Hematopoietic multipotent progenitor cell treated with erythropoietin and hydrocortisone succinate and interleukin-3 and kit ligand, for 6 days (in vitro differentiated cells): ENCODE results near the gene IFFO2.
"Not testable (repeated sequence)": the region's sequence is repeated elsewhere in the genome, so short reads cannot be mapped to it uniquely, and the experiment has no call there.

ENCODE experiments used
- DNase-seq: peaks from one replicate; pipeline ENCODE4 v3.0.0-alpha.2; 2015

Gene IFFO2

DNA sequence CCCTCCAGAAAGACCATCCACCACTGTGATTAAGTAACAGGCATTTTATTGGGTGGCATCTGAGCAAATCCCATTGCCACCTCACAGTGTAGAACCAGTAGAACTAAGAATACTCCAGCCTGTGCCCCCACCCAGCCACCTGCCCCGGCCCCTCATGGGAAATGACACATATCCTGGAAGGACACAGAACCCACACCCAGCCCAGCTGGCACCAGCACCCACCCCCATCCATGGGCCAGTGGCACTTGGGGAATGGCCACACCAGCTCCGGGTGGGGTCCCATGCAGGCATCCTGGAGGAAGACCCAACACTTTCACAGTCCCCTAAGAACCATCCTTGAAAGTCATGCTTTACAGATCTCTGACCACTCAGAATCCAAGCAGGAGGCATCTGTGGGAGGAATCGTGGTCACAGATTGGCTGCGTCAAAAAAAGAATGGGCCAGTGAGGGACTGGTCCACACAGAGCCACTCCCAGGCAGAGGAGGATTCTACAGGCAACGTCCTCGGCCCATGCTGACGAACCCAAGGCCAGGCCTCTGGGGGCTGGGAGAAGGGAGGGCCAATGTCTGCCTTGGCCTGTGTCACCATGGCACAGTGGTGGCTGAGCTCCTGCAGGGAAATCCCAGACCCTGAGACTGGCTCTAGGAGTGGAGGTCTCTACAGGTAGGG lies 84.9 kb downstream of the IFFO2 start:
- DNase-seq = no peak

DNA sequence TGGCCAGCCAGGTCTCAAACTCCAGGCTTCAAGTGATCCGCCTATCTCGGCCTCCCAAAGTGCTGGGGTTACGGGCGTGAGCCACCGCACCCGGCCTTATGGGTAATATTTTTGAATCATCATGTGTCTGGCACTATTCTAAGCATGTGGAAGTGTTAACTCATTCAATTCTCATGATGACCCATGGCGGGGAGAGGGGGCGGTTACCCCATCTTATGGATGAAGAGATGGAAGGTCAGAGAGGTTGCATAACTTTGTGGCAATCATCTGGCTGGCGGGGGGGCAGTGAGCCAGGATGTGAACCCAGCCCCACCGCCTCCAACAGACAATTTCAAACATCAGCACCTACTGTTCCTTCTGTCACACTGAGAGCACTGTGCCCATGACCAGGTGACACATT lies 85.5 kb downstream of the IFFO2 start:
- no peak for DNase-seq

DNA sequence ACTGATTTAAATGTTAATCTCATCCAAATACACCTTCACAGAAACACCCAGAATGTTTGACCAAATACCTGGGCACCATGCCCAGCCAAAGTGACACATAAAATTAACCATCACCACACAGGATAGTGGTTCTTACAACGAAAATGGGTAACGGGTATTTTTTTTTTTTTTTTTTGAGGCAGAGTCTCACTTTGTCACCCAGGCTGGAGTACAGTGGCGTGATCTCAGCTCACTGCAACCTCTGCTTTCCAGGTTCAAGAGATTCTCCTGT lies 85.9 kb downstream of the IFFO2 start:
- DNase-seq = not testable (repeated sequence)

DNA sequence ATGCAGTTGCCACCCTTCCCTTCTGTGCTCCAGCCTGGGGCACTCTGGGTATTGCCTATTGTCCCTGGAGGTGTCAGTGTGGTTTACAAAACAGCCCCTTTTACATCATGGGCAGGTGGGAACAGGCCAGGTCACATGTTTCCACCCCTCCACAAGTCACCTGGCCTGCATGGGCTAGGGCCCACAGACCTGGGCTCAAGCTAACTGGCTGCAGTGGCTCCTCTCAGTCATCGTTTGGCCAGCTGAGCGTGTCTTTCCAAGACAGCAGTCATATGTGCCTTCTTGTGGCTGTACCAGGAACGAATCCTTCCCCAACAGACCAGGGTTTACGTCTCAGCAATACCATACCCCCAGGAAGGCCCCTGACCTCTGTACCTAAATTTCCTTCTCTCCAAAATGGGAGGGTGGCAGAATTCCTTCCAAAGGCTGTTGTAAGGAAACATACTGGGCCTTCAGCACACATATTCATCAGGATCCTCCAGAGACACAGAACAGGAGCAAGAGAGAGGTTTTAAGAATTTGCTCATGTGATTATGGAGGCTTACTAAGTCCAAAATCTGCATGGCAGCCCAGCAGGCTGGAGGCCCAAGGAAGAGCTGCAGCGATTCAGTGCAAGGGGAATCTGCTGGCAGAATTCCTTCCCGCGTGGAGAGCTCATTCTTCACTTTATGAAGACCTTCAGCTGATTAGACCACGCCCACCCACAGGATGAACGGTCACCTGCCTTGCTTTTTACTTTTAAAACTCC lies 86.5 kb downstream of the IFFO2 start:
- no peak for DNase-seq

DNA sequence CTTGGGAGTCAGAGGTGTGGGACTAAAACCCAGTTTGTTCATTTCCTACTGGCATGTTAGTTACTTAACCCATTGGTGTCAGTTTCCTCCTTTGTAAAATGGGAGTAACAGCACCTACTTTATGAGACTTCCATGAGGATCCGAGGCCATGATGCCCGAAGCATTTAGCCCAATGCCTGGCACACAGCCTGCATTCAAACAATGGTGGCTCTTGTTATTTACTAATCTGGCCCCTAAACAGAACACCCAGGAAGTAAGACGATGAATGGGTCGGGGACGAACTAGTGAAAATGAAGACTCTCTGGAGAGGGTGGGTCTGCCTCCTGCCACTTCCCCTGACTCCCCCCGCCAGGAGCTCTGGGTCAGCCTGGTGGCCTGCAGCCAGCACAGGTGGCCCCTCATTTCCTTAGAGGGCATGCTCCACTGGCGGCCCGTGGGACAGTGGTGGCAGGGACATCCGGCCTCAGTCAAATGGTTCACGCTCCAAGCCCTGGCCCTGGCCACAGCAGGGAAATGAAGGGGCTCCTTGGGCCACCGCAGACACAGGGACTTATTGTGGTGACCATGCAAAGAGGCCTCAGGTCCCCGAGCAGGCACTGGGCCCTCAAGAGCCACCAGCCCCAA lies 87.6 kb downstream of the IFFO2 start:
- no peak for DNase-seq

DNA sequence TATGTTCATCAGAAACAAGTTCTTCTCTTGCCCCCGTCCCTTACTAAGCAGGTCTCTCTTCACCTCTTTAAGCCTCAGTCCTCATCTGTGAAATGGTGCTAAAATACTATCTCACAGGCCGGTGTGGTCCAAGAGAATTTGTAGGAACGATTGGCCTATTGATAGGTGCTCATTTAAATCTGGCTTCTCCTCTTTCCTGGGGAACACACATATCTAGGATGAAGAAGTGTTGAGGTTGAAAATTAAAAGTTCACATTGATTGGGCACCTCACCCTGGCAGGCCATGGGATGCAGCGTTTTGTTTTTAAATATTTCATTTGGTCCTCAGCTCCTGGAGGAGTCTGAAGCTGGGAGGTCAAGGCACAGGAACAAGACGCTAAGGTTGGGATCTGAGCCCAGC lies 88.1 kb downstream of the IFFO2 start:
- no peak for DNase-seq

DNA sequence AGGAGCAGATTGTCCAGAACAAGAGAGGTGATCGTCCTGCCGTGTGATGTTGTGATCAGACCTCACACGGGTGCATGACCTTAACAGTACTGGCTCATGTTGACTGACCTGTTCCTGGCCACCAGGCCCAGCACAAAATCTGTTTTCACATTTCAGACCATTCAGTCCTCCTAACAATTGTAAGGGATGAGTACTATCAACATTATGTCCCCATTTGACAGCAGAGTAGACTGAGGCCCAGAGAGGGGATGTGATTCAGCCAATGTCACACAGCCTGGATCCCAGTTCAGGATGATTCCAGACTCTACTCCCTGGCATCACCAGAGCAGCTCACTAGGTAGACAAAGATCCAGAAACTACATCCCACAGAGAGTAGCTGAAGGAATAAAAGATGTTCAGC lies 89.6 kb downstream of the IFFO2 start:
- no peak for DNase-seq

DNA sequence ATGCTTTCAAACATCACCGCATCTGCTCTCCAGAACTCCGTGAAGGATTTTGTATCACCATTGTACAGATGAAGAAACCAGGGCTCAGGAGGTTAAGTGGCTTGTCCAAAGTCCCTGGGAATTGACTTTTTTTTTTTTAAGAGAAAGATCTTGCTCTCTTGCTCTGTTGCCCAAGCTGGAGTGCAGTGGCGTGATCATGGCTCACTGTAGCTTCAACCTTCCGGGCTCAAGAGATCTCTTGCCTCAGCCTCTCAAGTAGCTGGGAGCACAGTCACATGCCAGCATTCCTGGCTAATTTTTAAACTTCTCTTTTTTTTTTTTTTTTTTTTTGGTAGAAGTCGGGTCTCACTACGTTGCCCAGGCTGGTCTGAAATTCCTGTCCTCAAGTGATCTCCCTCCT lies 90.2 kb downstream of the IFFO2 start:
- no peak for DNase-seq

DNA sequence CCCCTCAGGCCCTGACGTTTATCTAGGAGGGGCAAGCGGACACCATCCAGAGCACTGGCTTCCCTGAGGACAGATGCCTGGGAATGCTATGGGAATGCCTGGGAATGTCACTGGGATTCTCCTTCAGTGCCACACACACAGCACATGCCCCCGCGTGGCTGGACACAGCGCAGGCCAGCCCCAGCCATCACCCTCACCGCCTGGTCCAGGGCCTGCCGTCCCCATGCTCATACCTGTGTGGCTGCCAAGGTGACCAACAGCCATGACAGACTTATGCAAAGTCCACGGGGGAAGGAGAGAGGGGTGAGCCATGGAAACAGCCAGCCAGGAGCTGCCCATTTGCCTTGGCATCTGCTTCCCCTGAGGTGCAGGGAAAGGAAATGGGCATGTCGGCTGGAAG lies 91.3 kb downstream of the IFFO2 start:
- no peak for DNase-seq

DNA sequence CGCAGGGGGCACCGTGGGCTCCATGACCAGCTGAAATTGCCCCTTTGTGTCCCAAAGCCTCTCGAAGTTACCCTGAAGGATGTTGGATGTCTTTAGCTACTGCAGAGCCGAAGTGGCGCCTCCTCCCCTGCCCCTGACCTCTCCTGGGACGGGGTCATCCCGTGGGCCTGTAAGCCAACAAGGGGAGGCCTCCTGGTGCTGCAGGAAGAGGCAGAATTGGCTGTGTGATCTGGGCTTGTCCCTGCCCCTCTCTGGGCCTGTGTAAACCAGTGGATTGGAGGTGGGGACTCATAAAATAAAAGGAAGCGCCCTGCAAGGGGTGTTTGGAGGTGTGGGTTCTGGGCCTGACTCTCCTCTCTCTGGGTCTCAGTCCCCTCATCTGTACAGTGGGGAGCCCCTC lies 94.9 kb downstream of the IFFO2 start:
- DNase-seq = no peak

DNA sequence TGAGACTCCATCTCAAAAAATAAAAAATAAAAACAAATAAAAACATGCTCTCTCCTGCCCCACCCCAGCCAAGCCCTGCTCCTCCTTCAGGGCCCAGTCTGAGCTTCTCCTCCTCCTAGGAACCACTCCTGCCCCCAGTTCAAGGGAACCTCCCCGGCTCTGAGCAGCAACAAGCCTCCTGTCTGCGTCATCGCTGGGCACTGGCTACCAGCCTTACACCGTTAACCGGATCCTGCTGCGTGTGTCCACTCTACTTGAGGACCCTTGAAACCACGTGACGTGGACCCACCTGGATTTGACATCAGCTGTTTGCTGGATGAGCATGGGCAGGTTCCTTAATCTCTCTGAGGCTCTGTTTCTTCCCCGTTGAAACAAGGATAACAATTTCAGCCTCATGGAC lies 95.4 kb downstream of the IFFO2 start:
- DNase-seq = no peak

DNA sequence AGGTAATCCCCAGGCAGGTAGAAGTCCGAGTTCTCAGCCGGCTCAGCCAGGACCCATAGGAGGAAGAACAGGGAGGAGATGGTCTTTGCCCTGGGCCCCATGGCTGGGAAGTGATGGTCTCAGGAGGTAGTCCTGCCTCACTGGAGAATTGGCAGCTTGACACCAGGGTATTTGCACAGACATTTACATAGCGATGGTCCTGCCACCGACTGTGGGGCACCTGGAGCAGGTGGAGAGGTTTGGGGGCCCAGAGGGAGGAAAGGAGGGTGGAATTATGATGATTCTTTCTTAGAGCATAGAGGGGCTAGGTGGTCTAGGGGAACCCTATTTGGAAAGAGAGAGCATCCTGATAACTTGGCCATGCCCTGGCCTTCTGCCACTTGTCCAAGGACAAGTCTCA lies 96.9 kb downstream of the IFFO2 start, which contains the start of gene TAS1R2:
Gene TAS1R2, minus strand, starts transcription at position 101 of the 400 bp plus-strand sequence. Its CDS starts 0 bp downstream, at position 101.
- DNase-seq = no peak

DNA sequence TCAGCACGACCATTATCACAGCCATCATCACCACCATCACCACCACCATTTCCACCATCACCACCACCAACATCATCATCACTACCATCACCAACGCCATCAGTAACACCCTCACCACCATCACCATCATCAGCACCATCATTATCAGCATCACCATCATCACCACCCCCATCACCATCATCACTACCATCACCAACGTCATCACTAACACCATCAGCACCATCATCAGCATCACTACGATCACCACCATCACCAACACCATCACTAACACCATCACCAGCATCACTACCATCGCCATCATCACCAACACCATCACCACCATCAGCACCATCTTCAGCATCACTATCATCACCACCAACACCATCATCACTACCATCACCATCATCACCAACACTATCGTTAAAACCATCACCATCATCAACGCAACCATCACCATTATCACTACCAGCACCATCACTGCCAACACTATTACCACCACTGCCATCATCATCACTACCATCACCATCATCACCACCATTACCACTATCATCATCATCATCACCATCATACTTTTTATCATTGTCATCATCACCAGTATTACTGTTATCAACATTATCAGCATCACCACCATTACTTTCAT lies 98.3 kb downstream of the IFFO2 start:
- DNase-seq = no peak

DNA sequence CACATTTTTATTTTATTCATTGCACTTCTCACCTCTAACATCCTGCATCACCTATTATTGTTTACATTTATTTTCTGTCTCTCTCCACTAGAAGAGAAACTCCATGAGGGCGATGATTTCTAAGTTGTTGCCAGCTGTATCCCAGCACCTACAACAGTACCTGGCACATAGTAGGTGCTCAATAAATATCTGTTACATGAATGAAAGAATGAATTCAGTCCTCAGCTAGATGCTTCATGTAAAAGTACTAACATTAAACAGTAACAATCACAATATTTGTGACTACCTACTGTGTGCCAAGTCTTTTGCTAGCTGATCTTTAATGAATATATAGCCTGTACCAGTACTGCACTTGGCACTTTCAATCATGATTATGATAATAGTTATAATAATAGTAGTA lies 100.0 kb downstream of the IFFO2 start:
- DNase-seq = no peak

DNA sequence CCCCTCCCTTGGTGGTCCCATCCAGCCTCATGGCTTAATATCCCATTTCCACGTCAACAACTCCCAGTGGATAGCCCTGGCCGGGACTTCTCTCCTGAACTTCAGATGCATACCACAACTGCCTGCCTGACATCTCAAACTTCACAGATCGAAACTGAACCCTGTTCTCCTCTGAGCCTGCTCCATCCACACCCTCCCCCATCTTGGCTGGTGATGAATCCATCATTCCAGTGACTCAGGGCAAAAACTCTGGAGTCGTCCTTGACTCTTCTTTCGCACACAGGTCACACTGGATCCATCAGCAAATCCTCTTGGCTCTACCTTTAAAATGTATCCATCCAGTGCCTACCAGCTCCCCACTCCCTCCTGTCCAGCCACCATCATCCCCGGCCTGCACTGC lies 100.9 kb downstream of the IFFO2 start:
- DNase-seq = no peak

DNA sequence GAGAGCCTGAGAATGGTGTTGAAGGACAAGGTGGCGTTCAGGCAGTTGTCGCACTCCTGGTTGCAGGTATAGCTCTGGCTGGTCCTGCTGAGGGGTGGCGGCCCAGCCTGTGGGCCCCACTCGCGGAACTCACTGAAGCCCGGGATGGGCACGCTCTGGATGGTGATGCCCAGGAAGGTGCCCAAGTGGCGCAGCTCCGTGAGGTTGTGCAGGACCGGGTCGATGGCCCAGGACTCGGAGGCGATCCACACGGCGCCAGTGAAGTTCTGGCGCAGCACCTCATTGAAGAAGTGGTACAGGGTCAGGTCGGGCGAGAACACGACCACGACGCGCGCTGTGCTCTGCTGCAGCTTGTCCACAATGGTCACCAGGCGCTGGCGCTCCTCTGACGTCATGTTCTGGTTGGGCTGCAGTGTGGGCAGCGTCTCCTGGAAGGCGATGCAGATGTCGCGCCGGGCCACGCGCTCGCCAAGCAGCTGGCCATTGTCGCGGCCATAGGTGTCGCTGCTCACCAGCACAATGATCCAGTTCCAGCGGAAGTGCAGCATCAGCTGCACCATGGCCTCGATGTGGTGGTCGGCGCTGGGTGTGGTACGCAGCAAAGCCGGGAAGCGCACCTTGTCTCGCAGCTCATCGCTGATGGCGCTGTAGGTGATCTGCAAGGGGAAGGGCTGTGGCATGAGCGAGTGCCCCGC lies 102.0 kb downstream of the IFFO2 start:
- DNase-seq = no peak
